ENCODE measurements around the gene MICAL1.

MICAL1 gene

GRCh38 chr6:109446072-109446471 lies 9.5 kb downstream of the MICAL1 start:
- TF ChIP-seq, protein P1, sequence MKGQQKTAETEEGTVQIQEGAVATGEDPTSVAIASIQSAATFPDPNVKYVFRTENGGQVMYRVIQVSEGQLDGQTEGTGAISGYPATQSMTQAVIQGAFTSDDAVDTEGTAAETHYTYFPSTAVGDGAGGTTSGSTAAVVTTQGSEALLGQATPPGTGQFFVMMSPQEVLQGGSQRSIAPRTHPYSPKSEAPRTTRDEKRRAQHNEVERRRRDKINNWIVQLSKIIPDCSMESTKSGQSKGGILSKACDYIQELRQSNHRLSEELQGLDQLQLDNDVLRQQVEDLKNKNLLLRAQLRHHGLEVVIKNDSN (IDR thresholded peaks at IDR 0.05) = no peak
- TF ChIP-seq EP300 (IDR thresholded peaks at IDR 0.05; ENCODE audit: borderline replicate concordance) (no peak), EGR1 (IDR thresholded peaks at IDR 0.05) (no peak), FOXM1 (IDR thresholded peaks at IDR 0.05; ENCODE audit: borderline replicate concordance, low read depth) (no peak), TAF1 (IDR thresholded peaks at IDR 0.05; ENCODE audit: low read depth) (no peak), NFIC (IDR thresholded peaks at IDR 0.05) (no peak), YY1 (IDR thresholded peaks at IDR 0.05; ENCODE audit: low read depth) (no peak), REST (IDR thresholded peaks at IDR 0.05; ENCODE audit: low read depth) (no peak), ZBTB7A (IDR thresholded peaks at IDR 0.05; ENCODE audit: low read depth) (no peak), CEBPB (IDR thresholded peaks at IDR 0.05) (no peak), TEAD4 (IDR thresholded peaks at IDR 0.05) (no peak), RAD21 (IDR thresholded peaks at IDR 0.05; ENCODE audit: low read depth) (no peak), CREB1 (IDR thresholded peaks at IDR 0.05; ENCODE audit: low read depth) (no peak), TCF12 (IDR thresholded peaks at IDR 0.05; ENCODE audit: low read depth) (no peak)
- TF ChIP-seq, protein P2, sequence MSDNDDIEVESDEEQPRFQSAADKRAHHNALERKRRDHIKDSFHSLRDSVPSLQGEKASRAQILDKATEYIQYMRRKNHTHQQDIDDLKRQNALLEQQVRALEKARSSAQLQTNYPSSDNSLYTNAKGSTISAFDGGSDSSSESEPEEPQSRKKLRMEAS (IDR thresholded peaks at IDR 0.05) = no peak

DNA sequence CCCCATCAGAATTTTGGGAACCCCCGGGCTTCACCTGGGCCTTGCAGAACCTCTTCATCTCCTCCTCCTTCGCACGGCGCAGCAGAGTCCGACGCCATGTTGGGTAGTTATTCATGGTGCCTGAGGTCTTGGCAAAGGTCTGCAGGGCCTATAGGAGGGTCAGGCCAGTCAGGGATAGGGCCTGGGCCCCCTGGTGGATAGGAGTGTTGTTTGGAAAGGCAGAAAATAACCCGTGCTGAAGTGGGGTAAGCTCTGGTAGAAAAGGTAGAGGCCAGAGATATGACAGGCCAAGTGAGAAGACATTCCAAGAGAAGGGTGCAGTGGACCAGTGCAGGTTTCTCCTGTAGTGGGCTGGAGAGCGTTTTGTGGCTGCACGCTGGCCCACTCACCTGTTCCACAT lies 10.2 kb downstream of the MICAL1 start:
- TF ChIP-seq EGR1 (IDR thresholded peaks at IDR 0.05) = no peak
- no peak for TF ChIP-seq FOXM1 (IDR thresholded peaks at IDR 0.05; ENCODE audit: borderline replicate concordance, low read depth)
- no peak for TF ChIP-seq NFIC (IDR thresholded peaks at IDR 0.05)
- TF ChIP-seq, protein P2 (IDR thresholded peaks at IDR 0.05) = no peak
- no peak for TF ChIP-seq EP300 (IDR thresholded peaks at IDR 0.05; ENCODE audit: borderline replicate concordance)
- TF ChIP-seq, protein P1 (IDR thresholded peaks at IDR 0.05) = no peak
- no peak for TF ChIP-seq CREB1 (IDR thresholded peaks at IDR 0.05; ENCODE audit: low read depth)
- TF ChIP-seq ZBTB7A (IDR thresholded peaks at IDR 0.05; ENCODE audit: low read depth) = no peak
- no peak for TF ChIP-seq TEAD4 (IDR thresholded peaks at IDR 0.05)
- no peak for TF ChIP-seq REST (IDR thresholded peaks at IDR 0.05; ENCODE audit: low read depth)
- TF ChIP-seq CEBPB (IDR thresholded peaks at IDR 0.05) = no peak
- TF ChIP-seq YY1 (IDR thresholded peaks at IDR 0.05; ENCODE audit: low read depth) = no peak
- no peak for TF ChIP-seq TAF1 (IDR thresholded peaks at IDR 0.05; ENCODE audit: low read depth)
- no peak for TF ChIP-seq TCF12 (IDR thresholded peaks at IDR 0.05; ENCODE audit: low read depth)
- TF ChIP-seq RAD21 (IDR thresholded peaks at IDR 0.05; ENCODE audit: low read depth) = no peak

DNA sequence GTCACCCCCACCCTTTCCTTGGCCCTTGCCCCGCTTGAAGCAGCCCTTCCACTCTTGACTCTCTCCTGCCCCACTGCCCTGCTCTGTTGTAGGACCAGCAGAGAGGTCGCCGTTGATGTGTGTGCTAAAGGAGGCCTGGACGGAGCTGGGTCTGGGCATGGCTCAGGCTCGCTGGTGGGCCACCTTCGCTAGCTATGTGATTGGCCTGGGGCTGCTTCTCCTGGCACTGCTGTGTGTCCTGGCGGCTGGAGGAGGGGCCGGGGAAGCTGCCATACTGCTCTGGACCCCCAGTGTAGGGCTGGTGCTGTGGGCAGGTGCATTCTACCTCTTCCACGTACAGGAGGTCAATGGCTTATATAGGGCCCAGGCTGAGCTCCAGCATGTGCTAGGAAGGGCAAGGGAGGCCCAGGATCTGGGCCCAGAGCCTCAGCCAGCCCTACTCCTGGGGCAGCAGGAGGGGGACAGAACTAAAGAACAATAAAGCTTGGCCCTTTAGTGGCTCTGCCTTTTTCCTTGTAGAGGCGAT lies 12.1 kb downstream of the MICAL1 start:
- TF ChIP-seq CEBPB (IDR thresholded peaks at IDR 0.05) (no peak), RAD21 (IDR thresholded peaks at IDR 0.05; ENCODE audit: low read depth) (no peak), TAF1 (IDR thresholded peaks at IDR 0.05; ENCODE audit: low read depth) (no peak), REST (IDR thresholded peaks at IDR 0.05; ENCODE audit: low read depth) (no peak), CREB1 (IDR thresholded peaks at IDR 0.05; ENCODE audit: low read depth) (no peak), NFIC (IDR thresholded peaks at IDR 0.05) (no peak), FOXM1 (IDR thresholded peaks at IDR 0.05; ENCODE audit: borderline replicate concordance, low read depth) (no peak), YY1 (IDR thresholded peaks at IDR 0.05; ENCODE audit: low read depth) (no peak), ZBTB7A (IDR thresholded peaks at IDR 0.05; ENCODE audit: low read depth) (no peak), TCF12 (IDR thresholded peaks at IDR 0.05; ENCODE audit: low read depth) (no peak), TEAD4 (IDR thresholded peaks at IDR 0.05) (no peak), EGR1 (IDR thresholded peaks at IDR 0.05) (no peak), EP300 (IDR thresholded peaks at IDR 0.05; ENCODE audit: borderline replicate concordance) (no peak)
- TF ChIP-seq, protein P2 (IDR thresholded peaks at IDR 0.05) = no peak
- TF ChIP-seq, protein P1 (IDR thresholded peaks at IDR 0.05) = no peak

Data from Ishikawa (cell line).